ENCODE data around the gene PLVAP. TPM values are rescaled to one million over a fixed set of nuclear protein-coding genes. Genes with fewer than 3 reads are reported as not detected.
A peak's percentile ranks its signal among the peaks of the same experiment; 100 is the strongest.

Gene PLVAP
- total RNA-seq, 1 donor from 2014 or later, result 378 TPM

DNA sequence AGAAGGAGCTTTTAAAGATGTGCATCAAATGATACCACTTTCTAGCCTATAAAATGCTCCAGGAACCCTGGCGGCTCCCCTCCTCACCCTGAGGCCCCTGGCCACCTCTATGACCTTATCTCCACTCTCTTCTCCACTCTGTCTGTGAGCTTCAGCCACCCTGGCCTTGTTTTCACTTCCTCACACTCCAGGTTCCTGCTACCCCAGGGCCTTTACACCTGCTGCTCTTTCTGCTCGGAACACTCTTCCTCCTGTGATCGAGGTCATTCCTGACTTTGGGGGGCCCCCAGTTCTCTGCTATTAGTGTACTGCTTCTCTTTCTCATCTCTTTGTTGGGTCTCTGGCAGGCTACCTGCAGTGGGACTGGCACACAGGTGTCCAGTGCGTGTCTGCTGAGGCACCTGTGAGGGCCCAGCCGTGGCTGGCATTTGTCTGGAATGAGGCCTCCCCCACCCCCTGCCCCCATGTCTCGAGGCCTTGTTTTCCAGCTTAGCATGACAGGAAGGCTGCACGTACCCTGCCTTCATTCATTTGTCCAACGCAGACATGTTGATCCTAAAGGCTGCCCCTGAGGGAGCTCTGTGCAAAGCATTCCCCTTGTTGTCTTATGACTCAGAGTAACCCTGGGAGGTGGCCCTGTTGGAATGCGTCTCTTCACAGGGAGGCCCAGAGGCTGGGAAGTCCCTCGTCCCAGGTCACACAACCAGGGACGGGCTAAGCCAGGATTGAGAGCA lies 65.5 kb downstream of the PLVAP start:
- Histone ChIP-seq H3K27me3 (no peaks in the 10 kb centered on the region), H3K4me1 (peaks cover 11 to 20% of the 10 kb centered on the region in 2 donors), H3K27ac (no peak overlapping the region), H3K9me3 (no peaks in the 10 kb centered on the region), H3K36me3 (peaks cover 23 to 27% of the 10 kb centered on the region in 2 donors), H3K4me3 (no peak overlapping the region)
- DNase-seq (ENCODE audit: low spot score in 2 of 2), result no peak
- TF ChIP-seq, protein P1, sequence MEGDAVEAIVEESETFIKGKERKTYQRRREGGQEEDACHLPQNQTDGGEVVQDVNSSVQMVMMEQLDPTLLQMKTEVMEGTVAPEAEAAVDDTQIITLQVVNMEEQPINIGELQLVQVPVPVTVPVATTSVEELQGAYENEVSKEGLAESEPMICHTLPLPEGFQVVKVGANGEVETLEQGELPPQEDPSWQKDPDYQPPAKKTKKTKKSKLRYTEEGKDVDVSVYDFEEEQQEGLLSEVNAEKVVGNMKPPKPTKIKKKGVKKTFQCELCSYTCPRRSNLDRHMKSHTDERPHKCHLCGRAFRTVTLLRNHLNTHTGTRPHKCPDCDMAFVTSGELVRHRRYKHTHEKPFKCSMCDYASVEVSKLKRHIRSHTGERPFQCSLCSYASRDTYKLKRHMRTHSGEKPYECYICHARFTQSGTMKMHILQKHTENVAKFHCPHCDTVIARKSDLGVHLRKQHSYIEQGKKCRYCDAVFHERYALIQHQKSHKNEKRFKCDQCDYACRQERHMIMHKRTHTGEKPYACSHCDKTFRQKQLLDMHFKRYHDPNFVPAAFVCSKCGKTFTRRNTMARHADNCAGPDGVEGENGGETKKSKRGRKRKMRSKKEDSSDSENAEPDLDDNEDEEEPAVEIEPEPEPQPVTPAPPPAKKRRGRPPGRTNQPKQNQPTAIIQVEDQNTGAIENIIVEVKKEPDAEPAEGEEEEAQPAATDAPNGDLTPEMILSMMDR (IDR thresholded peaks at IDR 0.05), result no peak
- intact Hi-C loops (cut with DNase I), result no loop called here

DNA sequence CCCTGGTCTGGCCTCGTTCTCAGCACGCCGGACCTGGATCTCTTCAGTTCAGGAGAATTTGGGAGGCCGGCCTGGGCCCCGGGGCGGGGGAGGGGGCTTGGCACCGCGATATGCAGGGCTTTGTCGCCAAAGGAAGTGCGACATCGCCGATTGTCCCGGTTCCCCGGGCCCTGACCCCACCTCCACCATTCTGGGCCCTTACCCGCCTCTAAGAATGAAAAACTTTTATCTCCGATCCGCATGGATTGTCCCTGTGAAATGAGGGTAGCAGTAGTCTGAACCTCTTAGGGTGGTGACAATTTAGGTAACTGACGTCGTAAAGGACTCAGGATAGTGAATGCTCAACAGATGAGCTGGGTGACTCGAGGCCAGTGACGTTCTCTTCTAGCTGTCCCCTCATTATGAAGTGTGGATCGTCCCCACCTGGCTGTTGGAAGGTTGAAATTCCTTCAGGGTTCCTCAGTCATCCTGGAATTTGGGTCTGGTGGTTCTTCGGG lies 67.1 kb downstream of the PLVAP start:
- peaks cover 11 to 22% of the 10 kb centered on the region in 2 donors for H3K4me1 ChIP-seq
- TF ChIP-seq, protein P1 (IDR thresholded peaks at IDR 0.05), result no peak
- H3K4me3 ChIP-seq, result peak overlapping the region; percentile 87 to 89
- H3K36me3 ChIP-seq, result peaks cover 10 to 14% of the 10 kb centered on the region in 2 donors
- peak overlapping the region; percentile 65 to 73 for H3K27ac ChIP-seq
- no peaks in the 10 kb centered on the region for H3K9me3 ChIP-seq
- intact Hi-C loops (cut with DNase I), result loop anchor here (1.0 kb wide), 1 partner anchor 73 kb away; no protein-coding TSS in a partner anchor
- DNase-seq (ENCODE audit: low spot score in 2 of 2), result no peak
- H3K27me3 ChIP-seq, result no peaks in the 10 kb centered on the region

DNA sequence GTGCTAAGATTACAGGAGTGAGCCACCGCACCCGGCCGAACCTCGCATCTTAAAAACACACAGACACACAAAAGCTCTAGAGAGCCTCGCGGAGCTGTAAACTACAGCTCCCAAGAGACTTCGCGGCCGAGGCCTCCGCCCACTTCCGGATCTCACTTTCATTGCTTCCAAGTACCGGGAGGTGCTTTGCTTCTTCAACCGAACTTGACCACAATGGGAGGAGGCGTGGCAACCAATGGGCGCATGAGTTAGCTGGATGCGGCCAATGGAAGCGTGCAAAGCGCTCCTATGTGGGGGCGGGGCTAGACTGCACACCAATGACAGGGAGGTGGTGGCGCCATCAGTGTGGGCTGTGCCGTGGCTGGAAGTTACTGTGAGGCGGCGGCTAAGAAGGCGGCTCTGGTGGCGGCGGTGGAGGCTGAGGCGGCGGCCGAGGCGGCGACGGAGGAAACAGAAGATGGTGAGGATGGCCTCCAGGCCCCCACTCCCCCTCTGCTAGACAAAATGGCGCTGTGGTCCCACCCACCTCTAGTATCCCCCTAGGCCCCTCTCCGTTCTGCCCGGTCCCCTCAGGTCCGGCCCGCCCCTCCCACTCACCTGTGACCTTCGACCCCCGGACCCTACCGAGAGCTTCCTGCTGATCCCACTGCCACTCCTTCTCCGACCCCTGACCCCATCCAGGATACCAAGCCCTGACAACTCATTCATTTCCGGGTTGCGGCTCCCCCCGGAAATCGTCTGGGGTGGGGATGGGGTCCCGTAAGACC lies 67.8 kb downstream of the PLVAP start, which contains the start of gene DDA1:
DDA1 (plus strand) TSS at position 366 of the 767 bp plus-strand sequence; CDS start at position 458, 92 bp downstream.
- DNase-seq (ENCODE audit: low spot score in 2 of 2), result peak; percentile 100
- TF ChIP-seq, protein P1 (IDR thresholded peaks at IDR 0.05), result no peak
- no peaks in the 10 kb centered on the region for H3K27me3 ChIP-seq
- peak within 1 kb of the TSS; percentile 87 to 89 for H3K4me3 ChIP-seq
- peaks cover 11 to 29% of the 10 kb centered on the region in 2 donors for H3K4me1 ChIP-seq
- H3K9me3 ChIP-seq, result no peaks in the 10 kb centered on the region
- peaks cover 5 to 9% of the 10 kb centered on the region in 2 donors for H3K36me3 ChIP-seq
- H3K27ac ChIP-seq, result peak within 1 kb of the TSS; percentile 65 to 73
- intact Hi-C loops (cut with DNase I), result loop anchor here (1.0 kb wide), 1 partner anchor 74 kb away; no protein-coding TSS in a partner anchor

DNA sequence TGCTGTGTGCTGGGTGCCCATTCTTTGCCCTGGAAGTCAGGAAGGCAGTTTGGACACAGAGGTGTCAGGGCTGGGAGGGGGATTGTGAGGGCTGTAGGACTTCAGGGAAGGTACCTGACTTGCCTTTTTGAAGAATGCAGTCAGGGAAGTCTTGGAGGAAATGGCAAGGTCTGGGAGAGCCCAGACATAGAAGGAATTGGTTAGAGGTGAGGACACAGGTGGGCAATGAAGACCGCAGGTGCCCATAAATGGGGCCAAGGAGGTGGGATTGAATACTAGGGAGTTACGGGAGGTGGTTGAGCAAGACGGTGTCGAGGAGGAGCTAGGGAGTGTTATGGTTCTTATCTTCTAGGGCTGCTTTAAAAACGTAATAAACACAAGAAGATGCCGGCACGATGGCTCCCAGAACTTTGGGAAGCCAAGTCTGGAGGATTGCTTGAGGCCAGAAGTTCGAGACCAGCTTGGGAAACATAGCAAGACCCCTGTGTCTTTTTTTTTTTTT lies 69.2 kb downstream of the PLVAP start:
- no peaks in the 10 kb centered on the region for H3K27me3 ChIP-seq
- DNase-seq (ENCODE audit: low spot score in 2 of 2), result no peak
- H3K27ac ChIP-seq, result no peak overlapping the region
- no peak overlapping the region for H3K4me3 ChIP-seq
- H3K4me1 ChIP-seq, result peaks cover 14 to 35% of the 10 kb centered on the region in 2 donors
- H3K36me3 ChIP-seq, result no peaks in the 10 kb centered on the region
- no peaks in the 10 kb centered on the region for H3K9me3 ChIP-seq
- intact Hi-C loops (cut with DNase I), result no loop called here
- TF ChIP-seq, protein P1 (IDR thresholded peaks at IDR 0.05), result no peak

DNA sequence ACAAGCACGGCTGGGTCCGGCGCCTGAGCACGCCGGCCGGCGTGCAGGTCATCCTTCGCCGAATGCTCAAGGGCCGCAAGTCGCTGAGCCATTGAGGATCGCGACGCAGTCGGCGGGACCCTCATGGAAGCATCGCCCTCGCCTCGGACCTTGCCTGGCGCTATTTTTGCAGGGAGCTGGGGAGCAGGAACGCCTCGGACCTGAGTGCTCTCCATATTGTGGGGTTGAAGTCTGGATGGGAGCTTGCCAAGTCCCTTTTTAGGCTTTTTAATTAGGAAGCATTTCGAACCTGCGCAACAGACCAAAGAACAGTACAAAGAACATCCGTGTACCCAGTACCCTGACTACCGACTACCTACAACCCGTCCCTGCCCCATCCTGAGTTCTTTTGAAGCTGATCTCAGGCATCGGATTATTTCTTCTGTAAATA lies 70.8 kb downstream of the PLVAP start:
- Histone ChIP-seq H3K9me3 (no peaks in the 10 kb centered on the region), H3K4me3 (peak overlapping the region; percentile 66 to 72), H3K27me3 (no peaks in the 10 kb centered on the region), H3K36me3 (no peaks in the 10 kb centered on the region), H3K4me1 (peaks cover 7 to 34% of the 10 kb centered on the region in 2 donors), H3K27ac (peak overlapping the region; percentile 81 to 90)
- intact Hi-C loops (cut with DNase I), result no loop called here
- TF ChIP-seq, protein P1 (IDR thresholded peaks at IDR 0.05), result no peak
- DNase-seq (ENCODE audit: low spot score in 2 of 2), result no peak

All from ascending aorta (tissue), 2 donors.